GM23338 (cell line): ENCODE measurements around the gene CLP1. TPM values are rescaled to one million over a fixed set of nuclear protein-coding genes. Genes with fewer than 3 reads are reported as not detected.

Experiments used
- ATAC-seq: fragments of 200-7000 bp; cut with Tn5 transposase; 3 replicates; pipeline ENCODE4 v1.9.1; 2020
- DNase-seq: peaks from one replicate; pipeline ENCODE4 v3.0.0-alpha.2; 2015; ENCODE audit warnings: low spot score
- H2AFZ ChIP-seq: fragments of 200-600 bp; sonication (generic); 2 replicates; pipeline ENCODE4 v1.8.0; 2016; ENCODE audit warnings: antibody characterized with exemption, mild to moderate bottlenecking, moderate library complexity
- H3F3A ChIP-seq: fragments of 200-600 bp; sonication (generic); replicated peaks from 2 replicates; pipeline ENCODE4 v1.8.0; 2017; ENCODE audit warnings: antibody characterized with exemption, mixed run types, low read depth
- H3K27ac ChIP-seq: fragments of 200-600 bp; sonication (generic); 2 replicates; pipeline ENCODE4 v1.6.1; 2016; ENCODE audit warnings: low read depth
- H3K27me3 ChIP-seq: fragments of 200-600 bp; sonication (generic); 2 replicates; pipeline ENCODE4 v1.8.0; 2016; ENCODE audit warnings: mild to moderate bottlenecking, mixed run types, moderate library complexity; ENCODE audit not compliant: insufficient read depth
- H3K36me3 ChIP-seq: fragments of 200-600 bp; sonication (generic); 2 replicates; pipeline ENCODE4 v1.8.0; 2016; ENCODE audit warnings: mild to moderate bottlenecking; ENCODE audit not compliant: insufficient read depth
- H3K4me1 ChIP-seq: fragments of 200-600 bp; sonication (generic); 2 replicates; pipeline ENCODE4 v1.8.0; 2016; ENCODE audit warnings: mild to moderate bottlenecking, moderate library complexity; ENCODE audit not compliant: insufficient read depth
- H3K4me2 ChIP-seq: fragments of 200-600 bp; sonication (generic); 2 replicates; pipeline ENCODE4 v1.7.1; 2017; ENCODE audit warnings: mixed run types
- H3K4me3 ChIP-seq: fragments of 200-600 bp; sonication (generic); 2 replicates; pipeline ENCODE4 v1.6.1; 2016; ENCODE audit warnings: mixed run types
- H3K79me2 ChIP-seq: fragments of 200-600 bp; sonication (generic); replicated peaks from 2 replicates; pipeline ENCODE4 v1.8.0; 2017; ENCODE audit warnings: mild to moderate bottlenecking; ENCODE audit not compliant: insufficient read depth
- H3K9me2 ChIP-seq: fragments of 200-600 bp; sonication (generic); 2 replicates; pipeline ENCODE4 v1.8.0; 2017; ENCODE audit not compliant: insufficient read depth
- H4K20me1 ChIP-seq: fragments of 200-600 bp; sonication (generic); replicated peaks from 2 replicates; pipeline ENCODE4 v1.8.0; 2017; ENCODE audit warnings: mild to moderate bottlenecking; ENCODE audit not compliant: insufficient read depth
- H3K27ac Mint-ChIP-seq: 2 replicates; pipeline ENCODE4 v1.8.0; 2020; ENCODE audit warnings: inconsistent platforms, mild to moderate bottlenecking, moderate library complexity, mixed read lengths
- H3K27me3 Mint-ChIP-seq: 3 replicates; pipeline ENCODE4 v1.8.0; 2022; ENCODE audit warnings: low read depth, mild to moderate bottlenecking, moderate library complexity, mixed read lengths, inconsistent platforms; ENCODE audit not compliant: insufficient read depth, poor library complexity
- H3K36me3 Mint-ChIP-seq: 3 replicates; pipeline ENCODE4 v1.8.0; 2021; ENCODE audit warnings: low read depth, mild to moderate bottlenecking, inconsistent platforms, moderate library complexity, mixed read lengths
- H3K4me1 Mint-ChIP-seq: 3 replicates; pipeline ENCODE4 v1.8.0; 2020; ENCODE audit warnings: mild to moderate bottlenecking, inconsistent platforms, mixed read lengths
- H3K4me3 Mint-ChIP-seq: 3 replicates; pipeline ENCODE4 v1.8.0; 2021; ENCODE audit warnings: moderate library complexity, mild to moderate bottlenecking, inconsistent platforms, mixed read lengths
- H3K9me3 Mint-ChIP-seq: 3 replicates; pipeline ENCODE4 v1.8.0; 2020; ENCODE audit warnings: moderate library complexity, mild to moderate bottlenecking, inconsistent platforms, mixed read lengths
- NANOG ChIP-seq: IDR thresholded peaks from 2 replicates; pipeline ENCODE4 v1.6.1; 2016; ENCODE audit warnings: antibody characterized with exemption, borderline replicate concordance
- STAT1 ChIP-seq: IDR thresholded peaks from one replicate; pipeline ENCODE4 v1.6.1; 2016; ENCODE audit warnings: antibody characterized with exemption; ENCODE audit not compliant: unreplicated experiment
- ZNF331 ChIP-seq: fragments of 250-450 bp; sonication (Bioruptor Pico); IDR thresholded peaks from 2 replicates; pipeline ENCODE4 v1.5.0; 2020; ENCODE audit warnings: low read depth, mild to moderate bottlenecking, moderate library complexity
- polyA plus RNA-seq: library from polyadenylated mRNA; unstranded; fragments of >200 nt; fragmentation: Nextera tagmentation; extraction: Ambion mirVana; gene quantifications from 2 replicates; pipeline ENCODE4 v1.2.1, GENCODE V29; 2016
- total RNA-seq: library from RNA; depleted of rRNA; stranded (reverse); fragments of >200 nt; shearing (Covaris generic); gene quantifications from 2 replicates; pipeline ENCODE4 v1.2.3, GENCODE V29; 2014
- TF ChIP-seq, protein P1 (sequence below): fragments of 250-450 bp; sonication (Bioruptor Pico); IDR thresholded peaks from 2 replicates; pipeline ENCODE4 v1.5.0; 2020; ENCODE audit warnings: mild to moderate bottlenecking, moderate library complexity
- TF ChIP-seq, protein P2 (sequence below): IDR thresholded peaks from one replicate; pipeline ENCODE4 v1.6.1; 2018; ENCODE audit warnings: antibody characterized with exemption; ENCODE audit not compliant: unreplicated experiment
- TF ChIP-seq, protein P3 (sequence below), 2 experiments: fragments of 200-600 bp in 1 of 2; sonication (generic) in 1 of 2; conservative IDR thresholded peaks; 2 replicates each; pipeline versions ENCODE4 v1.5.1 to v1.6.1; 2016 to 2017; ENCODE audit warnings: antibody characterized with exemption in 2 of 2, low read depth in 2 of 2, mild to moderate bottlenecking in 2 of 2, moderate library complexity in 1 of 2
- TF ChIP-seq, protein P4 (sequence below): IDR thresholded peaks from 2 replicates; pipeline ENCODE4 v1.6.1; 2016; ENCODE audit warnings: antibody characterized with exemption

The CLP1 gene
- total and polyA plus RNA-seq, 2 experiments from 2014 or later = 16.8 to 25.2 TPM

DNA sequence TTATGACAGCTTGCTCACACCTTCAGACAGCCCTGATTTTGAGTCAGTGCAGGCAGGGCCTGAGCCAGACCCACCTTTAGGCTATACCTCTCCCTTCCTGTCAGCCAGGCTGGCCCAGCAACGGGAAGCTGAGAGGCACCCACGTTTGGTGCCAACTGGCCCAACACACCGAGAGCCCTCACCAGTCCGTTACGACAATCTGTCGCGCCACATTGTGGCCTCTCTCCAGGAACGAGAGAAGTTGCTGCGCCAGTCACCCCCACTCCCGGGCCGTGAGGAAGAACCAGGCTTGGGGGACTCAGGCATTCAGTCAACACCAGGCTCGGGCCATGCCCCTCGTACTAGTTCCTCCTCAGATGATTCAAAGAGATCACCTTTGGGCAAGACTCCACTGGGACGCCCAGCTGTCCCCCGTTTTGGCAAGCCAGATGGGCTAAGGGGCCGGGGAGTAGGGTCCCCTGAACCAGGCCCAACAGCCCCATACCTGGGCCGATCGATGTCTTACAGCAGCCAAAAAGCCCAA lies 41.3 kb downstream of the CLP1 start:
- Mint-ChIP-seq H3K27ac (no peak overlapping the region), H3K4me1 (no peaks in the 10 kb centered on the region), H3K9me3 (no peaks in the 10 kb centered on the region), H3K4me3 (no peak overlapping the region), H3K27me3 (peaks cover 6% of the 10 kb centered on the region), H3K36me3 (peaks cover 79% of the 10 kb centered on the region)
- peaks cover 16% of the 10 kb centered on the region for H3F3A ChIP-seq
- no peaks in the 10 kb centered on the region for H3K27me3 ChIP-seq
- TF ChIP-seq STAT1 (no peak), ZNF331 (CRISPR knock-in tag) (no peak), NANOG (no peak)
- TF ChIP-seq, protein P1, sequence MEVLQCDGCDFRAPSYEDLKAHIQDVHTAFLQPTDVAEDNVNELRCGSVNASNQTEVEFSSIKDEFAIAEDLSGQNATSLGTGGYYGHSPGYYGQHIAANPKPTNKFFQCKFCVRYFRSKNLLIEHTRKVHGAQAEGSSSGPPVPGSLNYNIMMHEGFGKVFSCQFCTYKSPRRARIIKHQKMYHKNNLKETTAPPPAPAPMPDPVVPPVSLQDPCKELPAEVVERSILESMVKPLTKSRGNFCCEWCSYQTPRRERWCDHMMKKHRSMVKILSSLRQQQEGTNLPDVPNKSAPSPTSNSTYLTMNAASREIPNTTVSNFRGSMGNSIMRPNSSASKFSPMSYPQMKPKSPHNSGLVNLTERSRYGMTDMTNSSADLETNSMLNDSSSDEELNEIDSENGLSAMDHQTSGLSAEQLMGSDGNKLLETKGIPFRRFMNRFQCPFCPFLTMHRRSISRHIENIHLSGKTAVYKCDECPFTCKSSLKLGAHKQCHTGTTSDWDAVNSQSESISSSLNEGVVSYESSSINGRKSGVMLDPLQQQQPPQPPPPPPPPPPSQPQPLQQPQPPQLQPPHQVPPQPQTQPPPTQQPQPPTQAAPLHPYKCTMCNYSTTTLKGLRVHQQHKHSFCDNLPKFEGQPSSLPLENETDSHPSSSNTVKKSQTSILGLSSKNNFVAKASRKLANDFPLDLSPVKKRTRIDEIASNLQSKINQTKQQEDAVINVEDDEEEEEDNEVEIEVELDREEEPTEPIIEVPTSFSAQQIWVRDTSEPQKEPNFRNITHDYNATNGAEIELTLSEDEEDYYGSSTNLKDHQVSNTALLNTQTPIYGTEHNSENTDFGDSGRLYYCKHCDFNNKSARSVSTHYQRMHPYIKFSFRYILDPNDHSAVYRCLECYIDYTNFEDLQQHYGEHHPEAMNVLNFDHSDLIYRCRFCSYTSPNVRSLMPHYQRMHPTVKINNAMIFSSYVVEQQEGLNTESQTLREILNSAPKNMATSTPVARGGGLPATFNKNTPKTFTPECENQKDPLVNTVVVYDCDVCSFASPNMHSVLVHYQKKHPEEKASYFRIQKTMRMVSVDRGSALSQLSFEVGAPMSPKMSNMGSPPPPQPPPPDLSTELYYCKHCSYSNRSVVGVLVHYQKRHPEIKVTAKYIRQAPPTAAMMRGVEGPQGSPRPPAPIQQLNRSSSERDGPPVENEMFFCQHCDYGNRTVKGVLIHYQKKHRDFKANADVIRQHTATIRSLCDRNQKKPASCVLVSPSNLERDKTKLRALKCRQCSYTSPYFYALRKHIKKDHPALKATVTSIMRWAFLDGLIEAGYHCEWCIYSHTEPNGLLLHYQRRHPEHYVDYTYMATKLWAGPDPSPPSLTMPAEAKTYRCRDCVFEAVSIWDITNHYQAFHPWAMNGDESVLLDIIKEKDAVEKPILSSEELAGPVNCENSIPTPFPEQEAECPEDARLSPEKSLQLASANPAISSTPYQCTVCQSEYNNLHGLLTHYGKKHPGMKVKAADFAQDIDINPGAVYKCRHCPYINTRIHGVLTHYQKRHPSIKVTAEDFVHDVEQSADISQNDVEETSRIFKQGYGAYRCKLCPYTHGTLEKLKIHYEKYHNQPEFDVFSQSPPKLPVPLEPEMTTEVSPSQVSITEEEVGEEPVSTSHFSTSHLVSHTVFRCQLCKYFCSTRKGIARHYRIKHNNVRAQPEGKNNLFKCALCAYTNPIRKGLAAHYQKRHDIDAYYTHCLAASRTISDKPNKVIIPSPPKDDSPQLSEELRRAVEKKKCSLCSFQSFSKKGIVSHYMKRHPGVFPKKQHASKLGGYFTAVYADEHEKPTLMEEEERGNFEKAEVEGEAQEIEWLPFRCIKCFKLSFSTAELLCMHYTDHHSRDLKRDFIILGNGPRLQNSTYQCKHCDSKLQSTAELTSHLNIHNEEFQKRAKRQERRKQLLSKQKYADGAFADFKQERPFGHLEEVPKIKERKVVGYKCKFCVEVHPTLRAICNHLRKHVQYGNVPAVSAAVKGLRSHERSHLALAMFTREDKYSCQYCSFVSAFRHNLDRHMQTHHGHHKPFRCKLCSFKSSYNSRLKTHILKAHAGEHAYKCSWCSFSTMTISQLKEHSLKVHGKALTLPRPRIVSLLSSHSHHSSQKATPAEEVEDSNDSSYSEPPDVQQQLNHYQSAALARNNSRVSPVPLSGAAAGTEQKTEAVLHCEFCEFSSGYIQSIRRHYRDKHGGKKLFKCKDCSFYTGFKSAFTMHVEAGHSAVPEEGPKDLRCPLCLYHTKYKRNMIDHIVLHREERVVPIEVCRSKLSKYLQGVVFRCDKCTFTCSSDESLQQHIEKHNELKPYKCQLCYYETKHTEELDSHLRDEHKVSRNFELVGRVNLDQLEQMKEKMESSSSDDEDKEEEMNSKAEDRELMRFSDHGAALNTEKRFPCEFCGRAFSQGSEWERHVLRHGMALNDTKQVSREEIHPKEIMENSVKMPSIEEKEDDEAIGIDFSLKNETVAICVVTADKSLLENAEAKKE = no peak
- TF ChIP-seq, protein P2, sequence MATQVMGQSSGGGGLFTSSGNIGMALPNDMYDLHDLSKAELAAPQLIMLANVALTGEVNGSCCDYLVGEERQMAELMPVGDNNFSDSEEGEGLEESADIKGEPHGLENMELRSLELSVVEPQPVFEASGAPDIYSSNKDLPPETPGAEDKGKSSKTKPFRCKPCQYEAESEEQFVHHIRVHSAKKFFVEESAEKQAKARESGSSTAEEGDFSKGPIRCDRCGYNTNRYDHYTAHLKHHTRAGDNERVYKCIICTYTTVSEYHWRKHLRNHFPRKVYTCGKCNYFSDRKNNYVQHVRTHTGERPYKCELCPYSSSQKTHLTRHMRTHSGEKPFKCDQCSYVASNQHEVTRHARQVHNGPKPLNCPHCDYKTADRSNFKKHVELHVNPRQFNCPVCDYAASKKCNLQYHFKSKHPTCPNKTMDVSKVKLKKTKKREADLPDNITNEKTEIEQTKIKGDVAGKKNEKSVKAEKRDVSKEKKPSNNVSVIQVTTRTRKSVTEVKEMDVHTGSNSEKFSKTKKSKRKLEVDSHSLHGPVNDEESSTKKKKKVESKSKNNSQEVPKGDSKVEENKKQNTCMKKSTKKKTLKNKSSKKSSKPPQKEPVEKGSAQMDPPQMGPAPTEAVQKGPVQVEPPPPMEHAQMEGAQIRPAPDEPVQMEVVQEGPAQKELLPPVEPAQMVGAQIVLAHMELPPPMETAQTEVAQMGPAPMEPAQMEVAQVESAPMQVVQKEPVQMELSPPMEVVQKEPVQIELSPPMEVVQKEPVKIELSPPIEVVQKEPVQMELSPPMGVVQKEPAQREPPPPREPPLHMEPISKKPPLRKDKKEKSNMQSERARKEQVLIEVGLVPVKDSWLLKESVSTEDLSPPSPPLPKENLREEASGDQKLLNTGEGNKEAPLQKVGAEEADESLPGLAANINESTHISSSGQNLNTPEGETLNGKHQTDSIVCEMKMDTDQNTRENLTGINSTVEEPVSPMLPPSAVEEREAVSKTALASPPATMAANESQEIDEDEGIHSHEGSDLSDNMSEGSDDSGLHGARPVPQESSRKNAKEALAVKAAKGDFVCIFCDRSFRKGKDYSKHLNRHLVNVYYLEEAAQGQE = no peak
- TF ChIP-seq, protein P3, sequence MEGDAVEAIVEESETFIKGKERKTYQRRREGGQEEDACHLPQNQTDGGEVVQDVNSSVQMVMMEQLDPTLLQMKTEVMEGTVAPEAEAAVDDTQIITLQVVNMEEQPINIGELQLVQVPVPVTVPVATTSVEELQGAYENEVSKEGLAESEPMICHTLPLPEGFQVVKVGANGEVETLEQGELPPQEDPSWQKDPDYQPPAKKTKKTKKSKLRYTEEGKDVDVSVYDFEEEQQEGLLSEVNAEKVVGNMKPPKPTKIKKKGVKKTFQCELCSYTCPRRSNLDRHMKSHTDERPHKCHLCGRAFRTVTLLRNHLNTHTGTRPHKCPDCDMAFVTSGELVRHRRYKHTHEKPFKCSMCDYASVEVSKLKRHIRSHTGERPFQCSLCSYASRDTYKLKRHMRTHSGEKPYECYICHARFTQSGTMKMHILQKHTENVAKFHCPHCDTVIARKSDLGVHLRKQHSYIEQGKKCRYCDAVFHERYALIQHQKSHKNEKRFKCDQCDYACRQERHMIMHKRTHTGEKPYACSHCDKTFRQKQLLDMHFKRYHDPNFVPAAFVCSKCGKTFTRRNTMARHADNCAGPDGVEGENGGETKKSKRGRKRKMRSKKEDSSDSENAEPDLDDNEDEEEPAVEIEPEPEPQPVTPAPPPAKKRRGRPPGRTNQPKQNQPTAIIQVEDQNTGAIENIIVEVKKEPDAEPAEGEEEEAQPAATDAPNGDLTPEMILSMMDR (conservative IDR thresholded peaks at IDR 0.05; ENCODE audit: low read depth in 2 of 2) = no peak
- TF ChIP-seq, protein P4, sequence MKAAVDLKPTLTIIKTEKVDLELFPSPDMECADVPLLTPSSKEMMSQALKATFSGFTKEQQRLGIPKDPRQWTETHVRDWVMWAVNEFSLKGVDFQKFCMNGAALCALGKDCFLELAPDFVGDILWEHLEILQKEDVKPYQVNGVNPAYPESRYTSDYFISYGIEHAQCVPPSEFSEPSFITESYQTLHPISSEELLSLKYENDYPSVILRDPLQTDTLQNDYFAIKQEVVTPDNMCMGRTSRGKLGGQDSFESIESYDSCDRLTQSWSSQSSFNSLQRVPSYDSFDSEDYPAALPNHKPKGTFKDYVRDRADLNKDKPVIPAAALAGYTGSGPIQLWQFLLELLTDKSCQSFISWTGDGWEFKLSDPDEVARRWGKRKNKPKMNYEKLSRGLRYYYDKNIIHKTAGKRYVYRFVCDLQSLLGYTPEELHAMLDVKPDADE = no peak
- DNase-seq = no peak
- H3K79me2 ChIP-seq = no peaks in the 10 kb centered on the region
- peaks cover 11% of the 10 kb centered on the region for H4K20me1 ChIP-seq
- H3K4me1 ChIP-seq = no peaks in the 10 kb centered on the region
- H3K27ac ChIP-seq = no peak overlapping the region
- peaks cover 41% of the 10 kb centered on the region for H3K36me3 ChIP-seq
- no peak for ATAC-seq
- no peak overlapping the region for H3K4me3 ChIP-seq
- no peak overlapping the region for H3K4me2 ChIP-seq
- no peaks in the 10 kb centered on the region for H3K9me2 ChIP-seq
- no peak overlapping the region for H2AFZ ChIP-seq
